Uterus (tissue), 4 donors: ENCODE data around the gene ZNF292. TPM values are rescaled to one million over a fixed set of nuclear protein-coding genes. Genes with fewer than 3 reads are reported as not detected.

ENCODE experiments used
- DNase-seq, 2 donors: peaks; one replicate each; pipeline ENCODE4 v3.0.0-alpha.2; 2019 to 2020
- H3K27ac ChIP-seq, 2 donors: fragments of 200-600 bp; sonication (generic); 1 replicate in 1 of 2; 2 replicates in 1 of 2; pipeline ENCODE4 v1.5.1; 2016 to 2018
- H3K27me3 ChIP-seq, 2 donors: fragments of 200-600 bp; sonication (generic); one replicate each; pipeline ENCODE4 v1.5.1; 2018 to 2019; ENCODE audit warnings: control low read depth in 1 of 2
- H3K36me3 ChIP-seq, 2 donors: fragments of 200-600 bp; sonication (generic); one replicate each; pipeline ENCODE4 v1.5.1; 2019; ENCODE audit warnings: control low read depth in 1 of 2
- H3K4me1 ChIP-seq, 2 donors: fragments of 200-600 bp; sonication (generic); one replicate each; pipeline ENCODE4 v1.5.1; 2018 to 2019; ENCODE audit warnings: control low read depth in 1 of 2
- H3K4me3 ChIP-seq, 2 donors: fragments of 200-600 bp; sonication (generic); 1 replicate in 1 of 2; 2 replicates in 1 of 2; pipeline ENCODE4 v1.5.1; 2018 to 2019; ENCODE audit warnings: mild to moderate bottlenecking in 1 of 2
- H3K9me3 ChIP-seq, 2 donors: fragments of 200-600 bp; sonication (generic); one replicate each; pipeline ENCODE4 v1.5.1; 2019; ENCODE audit warnings: control low read depth in 1 of 2
- CTCF ChIP-seq, 4 experiments: fragments of 200-600 bp in 2 of 4; fragments of 450-650 bp in 2 of 4; sonication (generic) in 2 of 4; IDR thresholded peaks; one replicate each; pipeline ENCODE4 v1.5.1; 2016 to 2019; ENCODE audit warnings: antibody characterized with exemption in 4 of 4, mild to moderate bottlenecking in 2 of 4, moderate library complexity in 1 of 4
- POLR2A ChIP-seq, 2 donors: fragments of 450-650 bp; IDR thresholded peaks; one replicate each; pipeline ENCODE4 v1.6.1; 2016; ENCODE audit warnings: antibody characterized with exemption in 2 of 2, mild to moderate bottlenecking in 1 of 2, moderate library complexity in 1 of 2
- intact Hi-C: fragments of 100-400 bp; cut with DNase I; formaldehyde crosslinking; loops from one replicate; pipeline ENCODE4 v1.15.1; 2023; ENCODE audit warnings: low total_unique reads
- total RNA-seq, 4 donors: library from RNA; depleted of rRNA in 3 of 4; stranded (reverse); fragments of >200 nt in 3 of 4; gene quantifications; one replicate each; pipeline versions ENCODE4 v1.1.0 to v1.2.4, GENCODE V29; 2014 to 2023
- donor health status: DM: yes; HTN: yes; CAD: no.

ZNF292 gene
- total RNA-seq, 4 donors from 2014 or later = 38.2 to 153 (median 81.2) TPM

- H3K4me3 ChIP-seq = no peak overlapping the region
- H3K36me3 ChIP-seq = no peaks in the 10 kb centered on the region
- no peaks in the 10 kb centered on the region for H3K4me1 ChIP-seq
- no peak for TF ChIP-seq CTCF (IDR thresholded peaks at IDR 0.05)
- no peak for TF ChIP-seq POLR2A (IDR thresholded peaks at IDR 0.05)
- intact Hi-C loops = no loop called here
- no peaks in the 10 kb centered on the region for H3K9me3 ChIP-seq
- no peak overlapping the region for H3K27ac ChIP-seq
- H3K27me3 ChIP-seq = no peaks in the 10 kb centered on the region
- DNase-seq = no peak
These were observed 153.6 kb downstream of the ZNF292 start for GRCh38 chr6:87308970-87309369.

- no peak for TF ChIP-seq POLR2A (IDR thresholded peaks at IDR 0.05)
- TF ChIP-seq CTCF (IDR thresholded peaks at IDR 0.05) = no peak
- intact Hi-C loops = no loop called here
These were observed 157.5 kb downstream of the ZNF292 start for GRCh38 chr6:87312860-87313259.

More at GRCh38 chr6:87312860-87313259, 157.5 kb downstream of the ZNF292 start:
- Histone ChIP-seq H3K9me3 (no peaks in the 10 kb centered on the region), H3K4me3 (no peak overlapping the region), H3K36me3 (no peaks in the 10 kb centered on the region), H3K27ac (no peak overlapping the region), H3K4me1 (no peaks in the 10 kb centered on the region), H3K27me3 (no peaks in the 10 kb centered on the region)
- no peak for DNase-seq

Other genes with a start within 250 kb of the ZNF292 start
- 1 to 10 TPM in 1 of 4 donors, not detected in 3; 2.1 TPM for gene HTR1E, start 218.0 kb upstream of the ZNF292 start, total RNA-seq
- gene CGA, start 60.5 kb upstream of the ZNF292 start, total RNA-seq = not detected
- gene SMIM8, start 167.0 kb downstream of the ZNF292 start, total RNA-seq = 10 to 100 TPM in 3 of 4 donors, 1 to 10 TPM in 1; 3.6 to 37.3 (median 15.8) TPM
- gene GJB7, start 173.7 kb downstream of the ZNF292 start, total RNA-seq = 1 to 10 TPM in 1 of 4 donors, not detected in 3; 1.5 TPM
- 1 to 10 TPM in 2 of 4 donors, not detected in 2; 7.0 to 8.6 TPM for gene C6orf163, start 189.2 kb downstream of the ZNF292 start, total RNA-seq